ENCODE measurements around the gene TMTC2.

DNA sequence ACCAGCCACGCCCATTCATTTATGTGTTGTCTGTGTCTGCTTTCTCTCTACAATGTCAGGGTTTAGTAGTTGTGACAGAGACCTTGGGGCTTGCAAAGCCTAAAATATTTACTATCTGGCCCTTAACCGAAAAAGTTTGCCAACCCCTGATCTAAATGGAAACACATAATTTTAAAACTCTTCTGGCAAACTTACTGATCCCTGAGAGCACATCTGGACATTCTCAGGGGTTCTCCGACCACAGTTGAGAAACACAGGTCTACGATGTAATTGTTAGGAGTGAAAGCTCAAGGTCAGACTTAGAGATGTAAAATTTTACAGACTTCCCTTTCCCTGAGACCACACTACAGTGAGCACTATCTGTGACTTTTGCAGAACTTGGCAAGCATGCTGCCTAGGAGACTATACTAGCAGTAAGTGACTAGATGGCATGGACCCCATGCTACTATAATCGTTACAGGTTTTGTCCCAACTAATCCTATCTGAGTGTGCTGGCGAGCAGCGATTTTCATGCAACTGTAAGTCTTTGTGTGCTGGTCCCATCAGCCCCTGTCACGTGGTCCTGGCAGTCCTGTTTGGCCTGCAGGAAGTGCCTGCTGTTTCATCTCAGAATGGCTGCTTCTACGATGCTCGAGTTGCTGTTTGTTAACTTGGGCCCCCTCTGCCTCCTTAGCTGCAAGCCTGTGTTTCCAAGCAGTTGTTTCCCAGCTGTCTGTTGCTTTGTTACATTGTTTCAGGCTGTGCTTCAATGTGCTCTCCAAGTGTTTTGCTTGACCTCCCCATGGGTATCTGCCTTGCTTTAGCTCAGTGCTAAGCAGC is 21.6 kb downstream of the TMTC2 start:
- no peak for TF ChIP-seq ATF3 (IDR thresholded peaks at IDR 0.05; ENCODE audit: borderline replicate concordance, extremely low read depth, low read depth, low read length)
- TF ChIP-seq, protein P1, sequence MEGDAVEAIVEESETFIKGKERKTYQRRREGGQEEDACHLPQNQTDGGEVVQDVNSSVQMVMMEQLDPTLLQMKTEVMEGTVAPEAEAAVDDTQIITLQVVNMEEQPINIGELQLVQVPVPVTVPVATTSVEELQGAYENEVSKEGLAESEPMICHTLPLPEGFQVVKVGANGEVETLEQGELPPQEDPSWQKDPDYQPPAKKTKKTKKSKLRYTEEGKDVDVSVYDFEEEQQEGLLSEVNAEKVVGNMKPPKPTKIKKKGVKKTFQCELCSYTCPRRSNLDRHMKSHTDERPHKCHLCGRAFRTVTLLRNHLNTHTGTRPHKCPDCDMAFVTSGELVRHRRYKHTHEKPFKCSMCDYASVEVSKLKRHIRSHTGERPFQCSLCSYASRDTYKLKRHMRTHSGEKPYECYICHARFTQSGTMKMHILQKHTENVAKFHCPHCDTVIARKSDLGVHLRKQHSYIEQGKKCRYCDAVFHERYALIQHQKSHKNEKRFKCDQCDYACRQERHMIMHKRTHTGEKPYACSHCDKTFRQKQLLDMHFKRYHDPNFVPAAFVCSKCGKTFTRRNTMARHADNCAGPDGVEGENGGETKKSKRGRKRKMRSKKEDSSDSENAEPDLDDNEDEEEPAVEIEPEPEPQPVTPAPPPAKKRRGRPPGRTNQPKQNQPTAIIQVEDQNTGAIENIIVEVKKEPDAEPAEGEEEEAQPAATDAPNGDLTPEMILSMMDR (IDR thresholded peaks at IDR 0.05 in 2 of 3, conservative IDR thresholded peaks at IDR 0.05 in 1 of 3; ENCODE audit: control insufficient read depth in 2 of 3, extremely low read depth in 1 of 3, insufficient read depth in 1 of 3, low read depth in 3 of 3, low read length in 3 of 3), result no peak
- TF ChIP-seq TBL1XR1 (IDR thresholded peaks at IDR 0.05; ENCODE audit: low read depth, low read length), result no peak
- no peak for TF ChIP-seq ZBTB4 (CRISPR knock-in tag; IDR thresholded peaks at IDR 0.05)
- no peak for TF ChIP-seq SREBF1 (IDR thresholded peaks at IDR 0.05; ENCODE audit: low read length)
- no peak for TF ChIP-seq RFX5 (IDR thresholded peaks at IDR 0.05; ENCODE audit: low read depth, low read length)
- TF ChIP-seq DPF2 (IDR thresholded peaks at IDR 0.05), result no peak
- TF ChIP-seq ZNF207 (IDR thresholded peaks at IDR 0.05; ENCODE audit: borderline replicate concordance), result no peak
- TF ChIP-seq ELK1 (IDR thresholded peaks at IDR 0.05; ENCODE audit: low read depth, low read length), result no peak
- no peak for TF ChIP-seq SMARCA5 (IDR thresholded peaks at IDR 0.05)
- no peak for TF ChIP-seq MXI1 (IDR thresholded peaks at IDR 0.05; ENCODE audit: low read depth, low read length)

Data from GM12878 (cell line).